HG03558 (cell line): Measurements from ENCODE around the gene SP3.

Source experiments
- ATAC-seq: cut with Tn5 transposase; IDR thresholded peaks from one replicate; pipeline ENCODE4 v1.9.1; 2021; ENCODE audit warnings: moderate number of reproducible peaks; ENCODE audit not compliant: unreplicated experiment; ENCODE audit errors: extremely low read depth

Gene SP3

DNA sequence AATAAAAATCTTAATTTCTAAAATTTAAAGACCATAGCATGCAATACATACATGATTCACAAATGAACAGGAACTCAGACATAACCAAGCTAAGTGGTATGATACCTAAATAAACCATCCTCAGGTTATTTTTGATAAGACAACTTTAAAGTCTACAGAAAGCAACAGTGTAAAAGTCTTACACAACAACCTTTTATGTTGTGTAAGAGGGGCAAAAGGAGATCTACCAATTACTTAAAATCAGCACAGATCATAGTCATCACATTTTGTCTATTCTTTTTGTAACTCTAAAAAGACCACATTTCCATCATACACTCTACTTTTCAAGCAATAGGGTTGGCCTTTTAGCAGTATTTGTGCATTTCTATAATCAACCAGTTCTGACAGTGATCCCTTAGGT, 16.3 kb downstream of the SP3 start:
- no peak for ATAC-seq

DNA sequence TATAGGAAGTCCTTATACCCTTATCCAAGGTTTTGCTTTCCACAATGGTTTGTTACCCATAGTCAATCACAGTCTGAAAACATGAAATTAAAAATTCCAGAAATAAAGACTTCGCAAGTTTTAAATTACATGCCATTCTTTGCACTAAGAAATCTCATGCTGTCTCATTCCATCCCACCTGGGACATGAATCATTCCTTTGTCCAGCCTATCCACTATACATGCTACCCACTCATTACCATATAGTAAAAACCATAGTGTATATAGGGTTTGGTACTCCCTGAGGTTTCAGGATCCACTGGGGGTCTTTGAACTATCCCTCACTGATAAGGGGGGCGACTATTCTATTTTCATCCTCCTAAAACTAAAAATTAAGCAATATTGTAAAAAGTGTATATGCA, 17.0 kb downstream of the SP3 start:
- ATAC-seq = no peak

DNA sequence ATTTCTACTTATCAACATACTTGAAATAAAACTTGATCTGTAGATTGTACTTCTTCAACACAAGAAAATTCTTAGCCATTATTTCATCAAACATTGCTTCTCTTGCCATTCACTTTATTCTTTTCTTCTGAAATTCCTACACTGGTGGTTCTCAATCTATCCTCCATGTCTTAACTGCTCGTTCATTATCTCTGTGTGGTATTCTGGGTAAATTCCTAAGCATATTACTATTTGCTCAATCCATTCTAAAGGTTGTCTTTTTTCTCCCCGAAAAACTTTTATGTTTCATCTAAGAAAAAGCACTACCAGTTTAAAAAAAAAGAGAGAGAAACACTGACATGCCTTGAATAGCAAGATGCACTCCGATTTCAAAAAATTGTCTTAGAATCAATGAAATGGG, 18.0 kb downstream of the SP3 start:
- no peak for ATAC-seq

DNA sequence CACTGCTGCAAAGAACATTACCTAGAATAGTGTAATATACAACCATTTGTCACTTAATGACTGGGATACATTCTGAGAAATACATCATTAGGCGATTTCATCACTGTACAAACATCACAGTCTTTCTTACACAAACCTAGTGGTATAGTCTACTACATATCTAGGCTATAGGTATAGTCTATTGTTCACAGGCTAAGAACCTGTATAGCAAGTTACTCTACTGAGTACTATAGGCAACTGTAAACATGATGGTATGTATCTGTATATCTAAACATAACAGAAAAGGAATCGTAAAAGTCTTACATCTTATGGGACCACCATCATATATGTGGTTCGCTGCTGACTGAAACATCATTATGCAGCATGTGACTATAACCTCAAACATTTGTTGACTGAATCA, 21.4 kb downstream of the SP3 start:
- ATAC-seq = no peak

DNA sequence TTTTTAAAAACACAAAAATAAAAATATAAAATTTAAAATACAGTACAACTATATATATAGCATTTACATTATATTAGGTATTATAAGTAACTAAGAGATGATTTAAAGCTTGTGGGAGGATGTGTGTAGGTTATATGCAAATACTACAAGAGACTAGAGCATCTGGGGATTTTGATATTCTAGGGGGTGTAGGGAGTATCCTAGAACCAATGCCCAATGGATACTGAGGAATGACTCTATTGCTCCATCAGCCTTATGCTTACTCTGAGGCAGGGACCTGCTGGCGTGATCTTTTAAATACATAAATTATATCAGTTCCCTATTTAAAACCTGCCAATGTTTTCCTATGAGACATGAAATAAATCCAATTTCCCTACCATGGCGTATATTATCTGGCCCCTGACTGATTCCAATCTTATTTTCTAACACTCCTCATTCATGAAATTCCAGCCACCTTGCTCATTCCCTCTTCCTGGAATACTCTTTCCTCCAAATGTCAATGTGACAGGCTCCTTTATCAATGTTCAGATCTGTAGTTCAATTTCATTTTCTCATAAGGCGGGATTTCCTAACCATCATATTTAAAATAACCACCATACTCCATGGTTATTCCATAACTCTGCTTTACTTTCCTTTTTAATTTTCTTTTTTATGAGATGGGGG, 22.2 kb downstream of the SP3 start:
- no peak for ATAC-seq

DNA sequence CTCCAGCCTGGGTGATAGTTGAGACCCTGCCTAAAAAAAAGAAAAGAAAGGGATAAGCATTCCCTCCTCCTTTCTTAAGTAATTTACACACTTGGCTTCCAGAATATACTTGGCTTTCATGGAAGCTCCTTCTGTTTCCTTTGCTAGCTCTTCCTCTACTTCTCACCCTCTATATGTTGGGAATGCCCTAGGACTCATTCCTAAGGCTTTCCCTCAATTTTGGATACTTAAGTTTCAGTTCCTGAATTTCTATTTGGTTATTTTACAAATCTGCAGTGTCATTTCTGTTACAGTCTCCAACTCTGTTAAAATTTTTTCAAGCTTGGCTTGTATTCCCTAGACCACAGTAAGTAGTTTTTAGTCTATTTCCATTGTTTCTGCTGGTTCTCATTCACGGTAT, 23.6 kb downstream of the SP3 start:
- ATAC-seq = no peak

DNA sequence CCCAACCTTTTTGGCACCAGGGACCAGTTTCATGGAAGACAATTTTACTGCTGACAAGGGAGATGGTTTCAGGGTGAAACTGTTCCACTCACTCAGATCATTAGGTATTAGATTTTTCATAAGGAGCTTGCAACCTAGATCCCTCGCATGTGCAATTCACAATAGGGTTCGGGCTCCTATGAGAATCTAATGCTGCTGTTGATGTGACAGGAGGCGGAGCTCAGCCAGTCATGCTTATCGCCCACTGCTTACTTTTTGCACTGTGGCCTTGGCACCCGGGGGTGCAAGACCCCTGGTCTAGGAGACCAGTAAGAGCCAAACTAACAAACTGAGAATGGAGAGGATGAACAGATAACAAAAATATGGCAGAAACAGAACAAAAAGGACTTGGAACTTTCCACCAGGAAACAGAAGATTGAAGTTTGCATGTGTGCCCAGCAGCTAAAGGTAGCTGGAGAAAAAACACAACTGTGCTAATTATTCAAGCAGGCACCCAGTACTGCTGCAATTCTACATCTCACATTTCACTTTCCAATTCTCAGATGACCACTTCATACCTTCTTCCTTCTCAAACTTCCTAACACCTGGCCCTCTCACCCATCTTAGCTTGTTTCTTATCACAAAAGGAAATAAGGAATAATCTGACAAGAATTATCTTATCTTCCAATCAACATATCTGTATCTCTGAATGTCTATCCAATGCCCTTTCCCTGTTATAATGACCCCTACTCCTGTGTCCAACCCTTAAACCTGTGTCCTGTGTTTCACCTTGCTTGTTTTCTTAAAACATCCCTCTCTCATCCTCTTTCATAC, 24.8 kb downstream of the SP3 start:
- ATAC-seq = no peak

DNA sequence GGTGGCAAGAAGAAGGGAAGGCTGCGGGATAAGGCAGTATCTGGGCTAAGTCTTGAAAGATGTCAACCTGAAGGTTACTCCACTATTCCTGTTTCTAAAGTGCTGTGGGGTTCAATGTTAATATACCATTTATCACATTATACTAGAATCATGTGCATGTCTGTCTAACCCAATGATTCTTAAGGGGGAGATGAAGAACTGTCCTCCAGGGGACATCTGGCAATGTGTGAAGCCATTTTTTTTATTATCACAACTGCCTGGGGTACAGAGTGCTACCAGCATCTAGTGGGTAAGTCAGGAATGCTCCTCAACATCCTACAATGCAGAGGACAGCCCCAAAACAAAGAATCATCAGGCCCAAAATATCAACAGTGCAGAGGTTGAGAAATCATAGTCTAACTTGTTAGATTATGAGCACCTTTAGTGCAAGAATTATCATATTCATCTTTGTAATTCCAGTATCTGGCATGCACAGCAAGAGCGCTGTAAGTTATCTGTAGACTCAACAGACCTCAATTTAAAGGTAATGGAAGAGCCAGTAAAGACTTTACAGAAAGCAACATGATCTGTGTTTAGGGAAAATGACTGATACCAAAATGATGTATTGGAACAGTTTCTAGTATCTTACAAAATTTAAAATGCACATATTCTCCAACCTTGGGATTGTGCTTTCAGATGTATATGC, 26.3 kb downstream of the SP3 start:
- no peak for ATAC-seq

DNA sequence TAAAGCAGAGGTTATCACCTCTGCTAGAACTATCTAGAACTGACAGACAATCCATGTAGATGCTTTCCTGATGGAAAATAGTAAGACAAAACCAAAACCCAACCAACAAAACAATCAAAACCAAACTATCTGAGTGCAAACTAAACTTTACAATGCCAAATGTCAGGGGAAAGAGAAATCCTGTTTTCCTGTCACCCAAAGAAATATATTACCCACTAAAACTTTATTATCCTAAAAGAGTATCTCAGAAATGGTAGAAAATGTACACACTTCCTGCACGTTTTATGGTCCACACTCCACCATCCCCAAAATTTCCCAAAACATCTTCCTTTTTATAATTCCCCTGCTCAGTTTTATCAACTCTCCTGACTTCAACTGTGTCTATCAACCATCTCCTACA, 29.9 kb downstream of the SP3 start:
- no peak for ATAC-seq

DNA sequence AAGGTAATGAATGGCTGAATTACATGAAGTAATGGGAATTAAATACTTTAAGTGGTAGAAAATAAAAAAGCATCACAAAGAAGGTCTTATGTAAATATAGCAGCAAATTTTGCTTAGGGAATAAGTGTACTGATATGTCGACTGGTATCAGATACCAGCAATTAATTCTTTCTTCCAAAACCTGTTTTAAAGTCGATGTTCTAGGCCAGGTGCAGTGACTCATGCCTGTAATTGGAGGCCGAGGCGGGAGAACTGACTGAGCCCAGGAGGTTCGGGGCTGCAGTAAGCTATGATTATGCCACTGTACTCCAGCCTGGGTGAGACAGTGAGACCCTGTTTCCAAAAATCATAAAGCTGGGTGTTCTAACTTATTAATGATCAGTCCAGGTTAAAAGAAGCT, 30.3 kb downstream of the SP3 start:
- ATAC-seq = no peak

DNA sequence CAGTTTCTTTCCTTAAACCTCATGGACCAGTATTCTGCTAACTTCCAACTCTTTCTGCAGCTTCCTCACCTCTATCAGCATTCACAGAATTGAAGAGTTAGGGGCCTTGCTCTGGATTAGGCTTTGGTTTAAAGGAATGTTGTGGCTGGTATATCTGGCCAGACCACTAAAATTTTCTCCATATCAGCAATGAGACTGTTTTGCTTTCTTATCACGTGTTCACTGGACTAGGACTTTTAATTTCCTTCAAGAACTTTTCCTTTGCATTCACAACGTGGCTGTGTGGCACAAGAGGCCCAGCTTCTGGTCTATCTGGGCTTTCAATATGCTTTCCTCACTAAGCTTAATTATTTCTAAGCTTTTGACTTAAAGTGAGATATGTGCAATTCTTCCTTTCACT, 33.4 kb downstream of the SP3 start:
- no peak for ATAC-seq

DNA sequence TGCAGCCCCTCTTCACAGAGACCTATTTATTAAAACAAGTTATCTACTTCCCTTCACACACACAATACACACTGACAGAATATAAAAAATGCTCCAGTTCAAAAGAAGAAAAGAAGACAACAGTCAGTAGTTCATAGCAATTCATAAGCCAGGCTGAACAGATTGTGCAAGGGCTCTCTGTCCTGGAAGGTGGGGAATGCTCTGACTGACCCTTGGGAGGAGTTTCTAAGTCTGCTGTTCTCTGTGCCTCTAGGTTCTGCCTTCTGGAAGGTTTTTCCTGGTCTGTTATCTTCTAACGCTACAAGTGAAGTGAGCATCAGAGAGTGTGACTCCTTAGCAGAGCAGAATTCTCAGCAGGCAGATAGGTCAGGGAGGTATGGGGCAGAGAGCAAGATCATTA, 35.7 kb downstream of the SP3 start:
- ATAC-seq = no peak

DNA sequence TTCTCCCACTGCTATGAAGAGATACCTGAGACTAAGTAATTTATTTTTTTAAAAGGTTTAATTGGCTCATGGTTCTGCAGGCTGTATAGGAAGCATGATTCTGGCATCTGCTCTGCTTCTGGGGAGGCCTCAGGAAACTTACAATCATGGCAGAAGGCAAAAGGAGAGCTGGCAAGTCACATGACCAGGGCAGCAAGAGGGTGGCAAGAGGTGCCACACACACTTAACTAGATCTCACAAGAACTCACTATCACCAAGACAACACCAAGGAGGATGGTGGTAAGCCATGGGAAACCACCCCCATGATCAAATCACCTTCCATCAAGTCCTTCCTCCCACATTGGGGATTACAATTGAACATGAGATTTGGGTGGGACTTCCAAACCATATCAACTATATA, 38.3 kb downstream of the SP3 start:
- ATAC-seq = no peak

DNA sequence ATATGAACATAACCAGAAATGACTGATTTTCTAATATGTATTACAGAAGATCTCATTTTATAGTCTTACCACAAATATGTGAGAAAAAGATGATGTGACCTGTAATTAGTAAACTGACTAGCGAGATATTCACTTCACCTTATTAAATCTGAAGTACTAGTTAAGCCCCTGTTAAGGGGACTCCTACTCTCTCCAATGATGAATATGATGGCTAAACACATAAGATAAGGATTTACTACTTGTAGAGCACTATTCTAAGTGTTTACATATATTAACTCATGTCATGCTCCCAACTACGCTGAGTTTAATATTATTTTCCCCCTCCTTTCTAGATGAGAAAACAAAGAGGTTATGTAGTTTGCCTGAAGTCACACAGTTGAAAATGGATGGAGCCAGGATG, 40.9 kb downstream of the SP3 start:
- no peak for ATAC-seq

DNA sequence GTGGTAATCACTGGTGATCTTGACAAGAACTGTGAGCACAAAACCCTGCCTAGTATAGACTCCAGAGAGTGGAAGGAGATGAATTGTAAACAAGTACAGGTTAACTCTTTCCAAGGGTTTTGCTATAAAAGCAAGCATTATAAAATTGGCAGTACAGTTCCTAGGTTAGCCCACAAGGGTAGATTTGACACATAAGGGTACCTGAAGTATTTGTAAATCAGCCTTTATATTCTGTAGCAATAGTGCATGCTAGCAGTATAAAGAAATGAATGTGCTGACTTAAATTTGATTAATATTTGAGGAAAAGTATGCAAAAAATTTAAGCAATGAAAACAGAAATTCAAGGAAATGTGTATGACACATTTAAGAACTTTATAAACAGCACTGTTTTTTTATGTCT, 42.4 kb downstream of the SP3 start:
- ATAC-seq = no peak

DNA sequence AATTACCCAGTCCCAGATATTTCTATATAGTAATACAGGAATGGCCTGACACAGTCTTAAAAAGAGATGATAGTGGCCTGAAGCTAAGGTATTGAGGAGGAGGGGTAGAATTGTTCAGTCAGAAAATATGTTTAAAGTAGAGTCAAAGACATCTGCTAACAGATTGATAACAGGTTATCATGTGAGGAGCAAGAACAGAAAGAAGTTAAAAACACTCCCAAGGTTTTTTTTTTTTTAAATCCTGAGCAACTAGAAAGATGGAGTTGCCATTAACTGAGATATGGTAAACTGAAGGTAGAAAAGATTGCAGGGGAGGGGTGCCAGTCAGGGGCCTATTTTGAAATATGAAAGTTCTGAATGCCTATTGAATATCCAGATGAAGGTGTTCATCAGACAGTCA, 43.1 kb downstream of the SP3 start:
- ATAC-seq = no peak

DNA sequence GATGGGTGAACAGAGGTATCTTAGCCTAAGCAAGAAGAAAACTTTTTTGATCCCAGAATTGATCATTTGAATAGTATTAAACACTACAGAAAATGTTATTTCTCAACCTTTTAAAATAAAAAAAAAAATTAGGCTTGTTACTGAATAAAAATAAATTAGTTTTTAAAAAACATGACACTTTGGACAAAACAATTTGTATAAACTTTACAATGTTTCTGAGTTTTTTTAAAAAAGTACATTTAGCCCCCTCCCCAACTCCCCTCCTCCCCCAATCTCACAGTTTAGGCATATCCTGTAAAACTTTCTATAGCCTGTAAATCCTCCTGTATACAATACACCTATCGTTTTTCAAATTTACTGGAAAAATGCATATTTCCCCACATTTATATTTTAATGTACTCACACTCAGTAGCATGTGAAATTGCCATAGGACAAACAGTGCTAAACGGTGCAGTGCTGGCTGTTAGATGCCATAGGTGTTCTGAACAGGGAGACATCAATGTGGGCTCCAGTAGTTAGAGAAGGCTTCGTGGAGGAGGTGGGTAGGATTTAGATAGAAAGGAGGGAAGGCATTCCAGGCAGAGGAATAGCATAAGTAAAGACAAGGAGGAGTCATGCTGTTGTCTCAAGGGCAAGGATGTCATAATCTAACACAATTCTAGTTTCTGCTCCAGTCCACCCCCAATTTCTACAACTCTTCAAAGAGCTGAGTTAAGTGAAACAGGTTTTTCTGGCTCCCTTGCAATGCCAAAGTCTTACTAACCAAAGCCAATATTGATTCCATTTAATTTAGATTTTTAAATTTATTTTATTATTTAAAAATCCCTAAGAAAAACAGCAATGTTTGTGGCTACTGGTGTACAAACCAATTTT, 50.9 kb downstream of the SP3 start:
- ATAC-seq = no peak

DNA sequence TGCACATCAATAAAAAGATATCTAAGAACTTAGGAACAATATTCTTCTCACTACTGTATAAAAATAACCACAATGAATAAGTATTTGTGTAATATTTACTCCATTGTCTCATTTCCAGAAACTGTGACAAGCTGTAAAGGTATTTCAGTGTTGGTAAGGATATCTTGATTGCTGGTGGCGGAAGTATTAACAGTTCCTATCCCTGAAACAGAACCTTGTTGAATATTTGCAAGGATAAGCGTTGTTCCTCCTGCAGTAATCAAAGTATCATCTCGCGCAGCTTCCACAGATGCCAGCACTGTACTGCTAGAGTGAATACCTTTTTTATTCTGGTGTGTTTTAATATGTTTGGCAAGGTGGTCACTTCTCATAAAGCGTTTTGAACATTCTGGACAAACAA, 55.3 kb downstream of the SP3 start:
- no peak for ATAC-seq

DNA sequence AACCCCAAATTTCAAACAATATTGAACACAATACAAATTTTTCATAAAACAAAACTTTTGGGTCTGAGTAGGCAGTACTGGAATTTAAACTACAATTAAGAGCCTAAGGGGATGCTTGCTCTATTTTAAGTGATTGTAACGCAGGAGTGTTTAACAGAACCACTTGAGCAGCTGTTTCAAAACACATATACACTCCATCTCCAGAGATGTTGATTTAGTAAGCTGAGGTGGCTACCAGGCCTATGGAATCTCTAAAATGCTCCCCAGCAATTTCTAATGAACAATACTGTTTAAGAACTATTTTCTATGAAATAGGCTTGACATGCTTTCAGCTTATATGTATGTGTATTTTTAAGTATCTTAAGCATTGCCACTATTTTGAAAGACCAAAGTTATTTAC, 58.5 kb downstream of the SP3 start:
- ATAC-seq = no peak

DNA sequence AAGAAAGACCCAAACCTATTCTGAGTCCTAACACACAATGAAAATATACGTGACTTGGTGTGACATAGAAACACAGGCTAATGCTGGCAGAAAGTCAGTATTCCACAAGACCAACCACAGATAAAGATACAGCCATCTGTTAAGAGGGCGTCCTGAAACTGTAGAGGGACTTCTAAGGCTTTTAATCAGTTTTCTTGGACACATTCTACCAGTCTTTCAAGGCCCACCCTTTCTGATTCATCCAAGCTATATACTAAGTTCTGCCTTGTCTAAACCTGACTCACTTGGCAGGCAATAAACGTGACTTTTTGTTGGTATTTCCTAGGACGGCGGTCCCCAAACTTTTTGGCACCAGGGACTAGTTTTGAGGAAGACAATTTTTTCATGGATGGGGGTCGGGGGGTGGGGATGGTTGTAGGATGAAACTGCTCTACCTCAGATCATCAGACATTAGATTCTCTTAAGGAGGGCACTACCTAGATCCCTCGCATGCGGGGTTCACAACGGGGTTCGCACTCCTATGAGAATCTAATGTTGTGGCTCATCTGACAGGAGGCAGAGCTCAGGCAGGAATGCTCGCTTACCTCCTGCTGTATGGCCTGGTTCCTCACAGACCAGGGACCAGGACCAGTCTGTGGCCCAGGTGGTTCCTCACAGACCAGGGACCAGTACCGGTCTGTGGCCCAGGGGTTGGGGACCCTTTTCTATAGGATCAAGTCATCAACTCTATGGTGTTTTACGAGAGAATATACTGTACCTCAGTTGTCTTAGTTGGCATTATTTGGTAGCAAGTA, 61.4 kb downstream of the SP3 start:
- no peak for ATAC-seq
